Activated CD4-positive, alpha-beta T cell treated with anti-CD3 and anti-CD28 coated beads for 24 hours (primary cell): ENCODE results near the gene RGS9.
A peak's percentile ranks its signal among the peaks of the same experiment; 100 is the strongest.

ENCODE experiments used
- DNase-seq, 2 donors: peaks; one replicate each; pipeline ENCODE4 v3.0.0-alpha.2; 2020; ENCODE audit warnings: low read depth in 2 of 2

Gene RGS9

GRCh38 chr17:65219124-65219523 lies 82.0 kb downstream of the RGS9 start:
- DNase-seq: no peak

DNA sequence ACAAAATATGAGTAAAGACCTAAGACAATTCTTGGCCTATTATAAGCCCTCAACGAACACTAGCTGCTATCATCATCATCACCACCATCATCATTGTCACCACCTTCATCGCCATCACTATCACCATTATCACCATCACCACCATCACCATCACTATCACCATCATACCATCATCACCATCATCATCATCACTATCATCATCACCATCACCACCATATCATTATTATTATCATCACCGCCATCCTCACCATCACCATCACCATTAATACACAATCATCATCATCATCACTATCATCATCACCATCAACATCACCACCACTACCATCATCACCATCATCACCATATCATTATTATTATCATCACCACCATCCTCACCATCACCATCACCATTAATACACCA lies 82.5 kb downstream of the RGS9 start:
- no peak for DNase-seq

- DNase-seq: no peak
Measured at GRCh38 chr17:65220732-65221131, 83.6 kb downstream of the RGS9 start.

- no peak for DNase-seq
Measured at GRCh38 chr17:65222214-65222738, 85.1 kb downstream of the RGS9 start.

- DNase-seq: no peak
Measured at GRCh38 chr17:65225061-65225460, 87.9 kb downstream of the RGS9 start.

DNA sequence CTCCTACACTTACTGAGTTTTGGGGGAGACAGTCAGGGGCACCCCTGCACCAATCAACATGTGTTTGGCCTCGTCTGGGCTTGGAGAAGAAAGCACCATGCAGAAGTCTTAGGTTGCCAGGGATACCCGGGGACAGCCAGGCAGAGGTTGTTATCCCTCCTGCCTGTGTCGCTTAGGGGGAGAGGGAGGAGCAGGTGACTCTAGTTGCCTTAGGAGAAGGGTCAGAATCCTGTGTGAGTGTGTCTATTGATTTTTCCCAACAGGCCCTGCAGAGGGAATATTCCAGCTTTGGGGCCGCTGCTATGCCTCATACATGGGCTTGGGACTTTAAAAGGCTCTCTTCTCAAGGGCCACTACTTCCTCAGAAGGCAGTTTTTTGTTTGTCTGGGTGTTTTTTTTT lies 89.1 kb downstream of the RGS9 start:
- no peak for DNase-seq

GRCh38 chr17:65227637-65228036 lies 90.5 kb downstream of the RGS9 start:
- DNase-seq: no peak

- no peak for DNase-seq
Measured at GRCh38 chr17:65228287-65228686, 91.1 kb downstream of the RGS9 start.

- DNase-seq: peak; percentile 24 to 25
Measured at GRCh38 chr17:65228734-65229620, 91.8 kb downstream of the RGS9 start.

DNA sequence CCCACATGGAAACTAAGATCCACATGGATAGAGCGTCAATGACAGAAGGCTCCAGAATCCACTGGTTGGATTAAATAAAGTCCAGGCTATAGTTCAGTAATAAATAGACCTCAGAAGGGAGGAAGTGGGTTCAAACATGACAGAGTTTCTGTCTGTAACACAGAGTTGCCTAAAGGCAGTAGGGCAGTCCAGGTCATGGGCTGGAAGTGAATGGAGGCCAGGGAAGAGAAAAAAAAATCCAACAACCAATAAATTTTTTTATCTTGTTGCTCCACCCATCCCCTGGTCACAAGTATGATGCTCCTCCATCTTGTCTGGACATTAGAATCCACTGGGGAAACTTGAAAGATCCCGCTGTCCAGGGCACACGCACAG lies 92.4 kb downstream of the RGS9 start:
- no peak for DNase-seq

GRCh38 chr17:65230040-65230439 lies 92.9 kb downstream of the RGS9 start:
- DNase-seq: no peak

DNA sequence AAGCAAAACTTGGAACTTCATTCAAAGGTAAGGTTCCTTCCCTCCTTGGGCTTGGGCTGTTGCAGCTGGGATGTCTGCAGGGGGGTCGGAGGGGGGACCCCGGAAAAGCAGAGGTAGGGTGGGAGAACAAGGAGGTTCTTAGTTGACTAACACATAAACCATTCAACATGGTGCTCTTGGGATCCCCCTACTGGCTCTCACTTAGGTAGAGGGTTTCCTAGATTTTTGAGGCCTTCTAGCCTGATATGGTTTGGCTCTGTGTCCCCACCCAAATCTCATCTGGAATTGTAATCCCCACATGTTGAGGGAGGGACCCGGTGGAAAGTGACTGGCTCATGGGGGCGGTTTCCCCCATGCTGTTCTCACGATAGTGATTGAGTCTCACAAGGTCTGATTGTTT lies 93.9 kb downstream of the RGS9 start:
- no peak for DNase-seq

- peak; percentile 19 to 24 for DNase-seq
Measured at GRCh38 chr17:65231662-65232335, 94.6 kb downstream of the RGS9 start.

DNA sequence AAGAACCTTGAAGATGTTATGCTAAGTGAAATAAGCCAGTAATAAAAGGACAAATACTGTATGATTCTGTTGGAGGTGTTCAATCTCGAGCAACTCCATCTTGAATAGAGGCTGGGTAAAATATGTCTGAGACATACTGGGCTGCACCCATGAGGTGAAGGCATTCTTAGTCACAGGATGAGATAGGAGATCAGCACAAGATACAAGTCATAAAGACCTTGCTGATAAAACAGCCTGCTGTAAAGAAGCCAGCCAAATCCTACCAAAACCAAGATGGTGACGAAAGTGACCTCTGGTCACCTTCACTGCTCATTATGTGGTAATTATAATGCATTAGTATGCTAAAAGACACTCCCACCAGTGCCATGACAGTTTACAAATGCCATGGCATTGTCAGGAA lies 98.1 kb downstream of the RGS9 start:
- DNase-seq: no peak

- DNase-seq: no peak
Measured at GRCh38 chr17:65236321-65236720, 99.2 kb downstream of the RGS9 start.

DNA sequence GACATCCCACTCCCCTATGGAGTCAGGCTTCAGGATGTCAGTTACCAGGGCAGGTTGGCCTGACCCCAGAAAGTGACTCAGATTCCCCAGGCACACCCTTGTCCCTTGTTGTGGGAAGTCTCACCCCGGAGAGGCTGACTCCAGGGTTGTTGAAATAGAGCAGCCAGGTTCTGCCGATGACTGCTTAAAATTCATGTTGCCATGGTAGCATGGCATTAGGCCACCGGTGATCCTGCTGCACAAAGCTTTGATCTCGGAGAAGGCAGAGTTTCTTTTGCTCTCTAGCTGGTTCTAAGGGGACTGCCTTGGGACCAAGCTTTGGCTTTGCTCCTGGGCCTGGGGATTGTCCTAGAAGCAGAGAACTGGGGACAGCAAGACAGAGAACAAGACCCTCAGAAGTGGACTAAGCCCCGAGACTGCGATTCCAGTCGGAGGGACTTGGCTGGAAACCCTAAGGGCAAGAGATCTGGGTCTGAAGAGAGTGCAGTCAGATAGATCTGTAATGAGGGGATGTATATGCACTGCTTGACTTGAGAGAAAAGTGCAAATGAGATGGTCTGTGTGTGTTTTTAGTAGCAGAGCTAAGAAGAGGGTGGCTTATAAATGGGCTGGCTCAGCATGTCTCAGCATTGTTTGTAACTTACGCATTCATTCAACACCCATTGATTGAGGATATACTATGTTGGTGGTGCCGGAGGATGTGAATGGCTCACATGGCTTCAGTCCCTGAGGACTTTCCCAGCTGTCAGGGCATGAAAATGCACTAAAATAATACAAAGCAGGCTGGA lies 106.9 kb downstream of the RGS9 start:
- DNase-seq: no peak

DNA sequence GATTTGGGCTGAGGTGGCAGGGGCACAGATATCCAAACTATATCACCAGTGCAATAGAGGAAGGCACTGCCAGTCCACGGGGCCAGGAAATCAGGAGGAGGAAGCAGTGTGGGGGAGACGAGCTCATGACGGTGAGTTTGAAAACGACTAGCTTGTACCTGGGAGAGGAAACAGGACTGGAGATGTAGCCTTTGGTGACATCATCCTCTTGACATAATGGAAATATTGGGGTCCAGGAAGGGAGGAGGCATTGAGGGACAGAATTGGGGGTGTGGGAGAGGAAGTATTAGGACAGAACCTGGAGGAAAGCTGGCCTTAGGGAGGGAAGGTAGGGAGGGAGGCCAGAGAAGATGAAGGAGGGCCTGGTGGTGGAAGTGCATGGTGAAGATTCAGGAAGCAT lies 109.1 kb downstream of the RGS9 start:
- no peak for DNase-seq

DNA sequence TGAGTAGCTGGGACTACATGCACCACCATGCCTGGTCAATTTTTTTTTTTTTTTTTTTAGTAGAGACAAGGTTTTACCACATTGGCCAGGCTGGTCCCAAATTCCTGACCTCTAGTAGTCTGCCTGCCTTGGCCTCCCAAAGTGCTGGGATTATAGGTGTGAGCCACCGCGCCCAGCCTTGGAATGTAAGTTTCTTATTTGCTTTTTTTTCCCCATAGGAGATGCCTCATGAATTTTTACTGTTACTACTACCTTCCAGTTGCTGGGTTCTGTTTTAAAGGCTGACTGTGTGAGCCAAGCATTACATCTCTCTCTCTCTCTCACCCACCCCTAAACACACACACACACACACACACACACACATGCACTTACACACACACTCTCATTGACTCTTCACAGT lies 112.6 kb downstream of the RGS9 start:
- no peak for DNase-seq

DNA sequence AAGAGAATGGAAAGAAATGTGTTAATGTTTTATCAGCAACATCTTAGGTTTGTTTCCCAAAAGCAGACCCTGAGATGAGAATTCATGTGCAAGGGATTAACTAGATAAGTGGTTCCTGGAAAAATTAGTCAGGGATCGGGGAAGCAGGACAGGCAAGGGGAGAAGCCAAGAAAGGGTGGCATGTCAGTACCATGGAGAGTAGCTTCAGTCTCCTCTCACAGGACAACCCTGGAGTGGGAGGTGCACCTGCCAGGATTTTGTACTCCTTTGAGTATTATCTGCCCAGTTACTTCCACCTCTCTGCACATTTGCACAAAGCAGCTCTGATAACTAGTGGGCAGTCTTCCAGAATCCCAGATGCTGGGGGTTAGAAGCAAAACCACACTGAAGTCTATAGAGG lies 117.0 kb downstream of the RGS9 start:
- DNase-seq: no peak

- DNase-seq: no peak
Measured at GRCh38 chr17:65259281-65259680, 122.1 kb downstream of the RGS9 start.

GRCh38 chr17:65259696-65260485 lies 122.7 kb downstream of the RGS9 start:
- no peak for DNase-seq
